Neural cell (in vitro differentiated cells): ENCODE measurements around the gene SPP1. TPM values are rescaled to one million over a fixed set of nuclear protein-coding genes. Genes with fewer than 3 reads are reported as not detected.

Experiments
- H2AFZ ChIP-seq: fragments of 200-600, 300-800 bp; sonication (generic), shearing (Covaris generic); 2 replicates; pipeline ENCODE4 v1.6.0; 2014; ENCODE audit warnings: low read depth, mild to moderate bottlenecking, antibody characterized with exemption, low read length, moderate library complexity
- H3F3A ChIP-seq: fragments of 200-600 bp; shearing (Covaris generic); 2 replicates; pipeline ENCODE4 v1.6.1; 2016; ENCODE audit warnings: mild to moderate bottlenecking, moderate library complexity, mixed read lengths, antibody characterized with exemption, low read length; ENCODE audit not compliant: insufficient read depth, poor library complexity, severe bottlenecking
- H3K27ac ChIP-seq: fragments of 200-600, 300-800 bp; sonication (generic), shearing (Covaris generic); 2 replicates; pipeline ENCODE4 v1.5.1; 2014; ENCODE audit warnings: mild to moderate bottlenecking, low read length, moderate library complexity
- H3K27me3 ChIP-seq: fragments of 300-800, 200-600 bp; sonication (generic), shearing (Covaris generic); 2 replicates; pipeline ENCODE4 v1.6.0; 2014; ENCODE audit warnings: mild to moderate bottlenecking, low read depth, low read length, moderate library complexity; ENCODE audit not compliant: insufficient read depth
- H3K36me3 ChIP-seq: fragments of 300-800, 200-600 bp; sonication (generic), shearing (Covaris generic); 2 replicates; pipeline ENCODE4 v1.5.1; 2014; ENCODE audit warnings: mild to moderate bottlenecking, antibody characterized with exemption, low read length, moderate library complexity; ENCODE audit not compliant: insufficient read depth
- H3K4me2 ChIP-seq: fragments of 300-800, 200-600 bp; sonication (generic), shearing (Covaris generic); 2 replicates; pipeline ENCODE4 v1.6.0; 2014; ENCODE audit warnings: mild to moderate bottlenecking, low read length
- H3K4me3 ChIP-seq: fragments of 300-800, 200-600 bp; sonication (generic), shearing (Covaris generic); 2 replicates; pipeline ENCODE4 v1.5.1; 2014; ENCODE audit warnings: mild to moderate bottlenecking, low read length, moderate library complexity
- H3K79me2 ChIP-seq: fragments of 200-600 bp; shearing (Covaris generic); replicated peaks from 2 replicates; pipeline ENCODE4 v1.6.0; 2014; ENCODE audit warnings: mild to moderate bottlenecking, low read length, moderate library complexity; ENCODE audit not compliant: insufficient read depth
- H3K9ac ChIP-seq: fragments of 300-800, 200-600 bp; sonication (generic), shearing (Covaris generic); 2 replicates; pipeline ENCODE4 v1.6.1; 2016; ENCODE audit warnings: mild to moderate bottlenecking, low read length, mixed read lengths
- H3K9me2 ChIP-seq: fragments of 200-600 bp; shearing (Covaris generic); 2 replicates; pipeline ENCODE4 v1.6.1; 2016; ENCODE audit warnings: mild to moderate bottlenecking, low read length, mixed read lengths; ENCODE audit not compliant: insufficient read depth
- H3K9me3 ChIP-seq: fragments of 200-600, 300-800 bp; sonication (generic), shearing (Covaris generic); 2 replicates; pipeline ENCODE4 v1.6.1; 2016; ENCODE audit warnings: mild to moderate bottlenecking, mixed run types, low read length, moderate library complexity, mixed read lengths
- H4K20me1 ChIP-seq: fragments of 200-600 bp; shearing (Covaris generic); 2 replicates; pipeline ENCODE4 v1.6.1; 2016; ENCODE audit warnings: mild to moderate bottlenecking, mixed run types; ENCODE audit not compliant: insufficient read depth
- EP300 ChIP-seq: fragments of 450-650 bp; conservative IDR thresholded peaks from 2 replicates; pipeline ENCODE4 v1.6.1; 2014; ENCODE audit warnings: antibody characterized with exemption, mild to moderate bottlenecking, moderate library complexity; ENCODE audit not compliant: poor library complexity, severe bottlenecking
- EZH2 ChIP-seq: fragments of 200-600, 300-800 bp; shearing (Covaris generic), sonication (generic); IDR thresholded peaks from 2 replicates; pipeline ENCODE4 v1.6.1; 2014; ENCODE audit warnings: antibody characterized with exemption, low read length, borderline replicate concordance, mild to moderate bottlenecking; ENCODE audit not compliant: insufficient read depth, poor library complexity, severe bottlenecking
- MXI1 ChIP-seq: fragments of 450-650 bp; conservative IDR thresholded peaks from 2 replicates; pipeline ENCODE4 v1.6.1; 2014; ENCODE audit warnings: antibody characterized with exemption, mild to moderate bottlenecking; ENCODE audit not compliant: poor library complexity, severe bottlenecking
- POLR2AphosphoS5 ChIP-seq: IDR thresholded peaks from 2 replicates; pipeline ENCODE4 v1.6.1; 2012
- RAD21 ChIP-seq: fragments of 450-650 bp; conservative IDR thresholded peaks from 2 replicates; pipeline ENCODE4 v1.6.1; 2014; ENCODE audit warnings: antibody characterized with exemption, mild to moderate bottlenecking, moderate library complexity
- SMC3 ChIP-seq: fragments of 450-650 bp; conservative IDR thresholded peaks from 2 replicates; pipeline ENCODE4 v1.6.1; 2014; ENCODE audit warnings: antibody characterized with exemption, mild to moderate bottlenecking, moderate library complexity; ENCODE audit not compliant: poor library complexity
- TAF1 ChIP-seq: IDR thresholded peaks from 2 replicates; pipeline ENCODE4 v1.6.1; 2012; ENCODE audit warnings: low read depth
- polyA plus RNA-seq: library from polyadenylated mRNA; depleted of rRNA; stranded (reverse); fragments of >200 nt; gene quantifications from 2 replicates; pipeline ENCODE4 v1.2.3, GENCODE V29; 2014
- TF ChIP-seq, protein P1 (sequence below): IDR thresholded peaks from 2 replicates; pipeline ENCODE4 v1.6.1; 2012; ENCODE audit warnings: borderline replicate concordance
- TF ChIP-seq, protein P2 (sequence below): fragments of 450-650 bp; IDR thresholded peaks from 2 replicates; pipeline ENCODE4 v1.5.1; 2014; ENCODE audit warnings: antibody characterized with exemption, mild to moderate bottlenecking, moderate library complexity; ENCODE audit not compliant: poor library complexity, severe bottlenecking

The SPP1 gene
- polyA plus RNA-seq, 1 donor from 2014 or later: 0.35 TPM

DNA sequence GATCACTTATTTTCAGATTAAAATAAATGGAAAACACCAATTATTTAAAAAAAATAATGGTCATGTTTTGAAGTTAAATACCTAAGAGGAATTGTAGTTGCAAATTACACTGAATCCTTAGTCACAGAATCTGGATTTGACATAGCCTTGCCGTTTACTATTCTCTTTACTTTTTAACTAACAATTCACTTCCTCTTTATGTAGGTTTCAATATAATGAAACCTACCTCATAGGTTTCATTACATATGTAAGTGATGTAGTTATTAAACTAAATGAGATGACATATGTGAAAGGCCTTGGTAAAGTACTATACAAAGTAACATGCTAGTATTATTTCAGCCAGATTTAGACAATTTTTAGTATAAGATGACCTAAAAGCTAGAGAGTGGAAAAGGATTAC lies 6.5 kb downstream of the SPP1 start:
- Histone ChIP-seq H2AFZ (no peak overlapping the region), H3K4me2 (no peak overlapping the region), H3K9me2 (no peaks in the 10 kb centered on the region), H3F3A (no peaks in the 10 kb centered on the region), H3K27me3 (no peaks in the 10 kb centered on the region), H3K9ac (no peak overlapping the region), H3K4me3 (no peak overlapping the region), H3K9me3 (no peaks in the 10 kb centered on the region), H3K27ac (no peak overlapping the region), H3K79me2 (no peaks in the 10 kb centered on the region), H3K36me3 (no peaks in the 10 kb centered on the region), H4K20me1 (no peaks in the 10 kb centered on the region)
- TF ChIP-seq SMC3: no peak
- no peak for TF ChIP-seq TAF1
- no peak for TF ChIP-seq RAD21
- no peak for TF ChIP-seq EZH2
- TF ChIP-seq POLR2AphosphoS5: no peak
- TF ChIP-seq MXI1: no peak
- TF ChIP-seq, protein P1, sequence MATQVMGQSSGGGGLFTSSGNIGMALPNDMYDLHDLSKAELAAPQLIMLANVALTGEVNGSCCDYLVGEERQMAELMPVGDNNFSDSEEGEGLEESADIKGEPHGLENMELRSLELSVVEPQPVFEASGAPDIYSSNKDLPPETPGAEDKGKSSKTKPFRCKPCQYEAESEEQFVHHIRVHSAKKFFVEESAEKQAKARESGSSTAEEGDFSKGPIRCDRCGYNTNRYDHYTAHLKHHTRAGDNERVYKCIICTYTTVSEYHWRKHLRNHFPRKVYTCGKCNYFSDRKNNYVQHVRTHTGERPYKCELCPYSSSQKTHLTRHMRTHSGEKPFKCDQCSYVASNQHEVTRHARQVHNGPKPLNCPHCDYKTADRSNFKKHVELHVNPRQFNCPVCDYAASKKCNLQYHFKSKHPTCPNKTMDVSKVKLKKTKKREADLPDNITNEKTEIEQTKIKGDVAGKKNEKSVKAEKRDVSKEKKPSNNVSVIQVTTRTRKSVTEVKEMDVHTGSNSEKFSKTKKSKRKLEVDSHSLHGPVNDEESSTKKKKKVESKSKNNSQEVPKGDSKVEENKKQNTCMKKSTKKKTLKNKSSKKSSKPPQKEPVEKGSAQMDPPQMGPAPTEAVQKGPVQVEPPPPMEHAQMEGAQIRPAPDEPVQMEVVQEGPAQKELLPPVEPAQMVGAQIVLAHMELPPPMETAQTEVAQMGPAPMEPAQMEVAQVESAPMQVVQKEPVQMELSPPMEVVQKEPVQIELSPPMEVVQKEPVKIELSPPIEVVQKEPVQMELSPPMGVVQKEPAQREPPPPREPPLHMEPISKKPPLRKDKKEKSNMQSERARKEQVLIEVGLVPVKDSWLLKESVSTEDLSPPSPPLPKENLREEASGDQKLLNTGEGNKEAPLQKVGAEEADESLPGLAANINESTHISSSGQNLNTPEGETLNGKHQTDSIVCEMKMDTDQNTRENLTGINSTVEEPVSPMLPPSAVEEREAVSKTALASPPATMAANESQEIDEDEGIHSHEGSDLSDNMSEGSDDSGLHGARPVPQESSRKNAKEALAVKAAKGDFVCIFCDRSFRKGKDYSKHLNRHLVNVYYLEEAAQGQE: no peak
- TF ChIP-seq, protein P2, sequence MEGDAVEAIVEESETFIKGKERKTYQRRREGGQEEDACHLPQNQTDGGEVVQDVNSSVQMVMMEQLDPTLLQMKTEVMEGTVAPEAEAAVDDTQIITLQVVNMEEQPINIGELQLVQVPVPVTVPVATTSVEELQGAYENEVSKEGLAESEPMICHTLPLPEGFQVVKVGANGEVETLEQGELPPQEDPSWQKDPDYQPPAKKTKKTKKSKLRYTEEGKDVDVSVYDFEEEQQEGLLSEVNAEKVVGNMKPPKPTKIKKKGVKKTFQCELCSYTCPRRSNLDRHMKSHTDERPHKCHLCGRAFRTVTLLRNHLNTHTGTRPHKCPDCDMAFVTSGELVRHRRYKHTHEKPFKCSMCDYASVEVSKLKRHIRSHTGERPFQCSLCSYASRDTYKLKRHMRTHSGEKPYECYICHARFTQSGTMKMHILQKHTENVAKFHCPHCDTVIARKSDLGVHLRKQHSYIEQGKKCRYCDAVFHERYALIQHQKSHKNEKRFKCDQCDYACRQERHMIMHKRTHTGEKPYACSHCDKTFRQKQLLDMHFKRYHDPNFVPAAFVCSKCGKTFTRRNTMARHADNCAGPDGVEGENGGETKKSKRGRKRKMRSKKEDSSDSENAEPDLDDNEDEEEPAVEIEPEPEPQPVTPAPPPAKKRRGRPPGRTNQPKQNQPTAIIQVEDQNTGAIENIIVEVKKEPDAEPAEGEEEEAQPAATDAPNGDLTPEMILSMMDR: no peak
- no peak for TF ChIP-seq EP300

DNA sequence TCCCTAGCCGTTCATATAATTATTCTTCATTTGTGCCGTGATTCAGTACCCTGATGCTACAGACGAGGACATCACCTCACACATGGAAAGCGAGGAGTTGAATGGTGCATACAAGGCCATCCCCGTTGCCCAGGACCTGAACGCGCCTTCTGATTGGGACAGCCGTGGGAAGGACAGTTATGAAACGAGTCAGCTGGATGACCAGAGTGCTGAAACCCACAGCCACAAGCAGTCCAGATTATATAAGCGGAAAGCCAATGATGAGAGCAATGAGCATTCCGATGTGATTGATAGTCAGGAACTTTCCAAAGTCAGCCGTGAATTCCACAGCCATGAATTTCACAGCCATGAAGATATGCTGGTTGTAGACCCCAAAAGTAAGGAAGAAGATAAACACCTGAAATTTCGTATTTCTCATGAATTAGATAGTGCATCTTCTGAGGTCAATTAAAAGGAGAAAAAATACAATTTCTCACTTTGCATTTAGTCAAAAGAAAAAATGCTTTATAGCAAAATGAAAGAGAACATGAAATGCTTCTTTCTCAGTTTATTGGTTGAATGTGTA lies 7.0 kb downstream of the SPP1 start:
- H3K79me2 ChIP-seq: no peaks in the 10 kb centered on the region
- H3F3A ChIP-seq: no peaks in the 10 kb centered on the region
- H3K4me2 ChIP-seq: no peak overlapping the region
- H3K27ac ChIP-seq: no peak overlapping the region
- no peaks in the 10 kb centered on the region for H3K9me2 ChIP-seq
- no peak overlapping the region for H3K9ac ChIP-seq
- H3K9me3 ChIP-seq: no peaks in the 10 kb centered on the region
- H2AFZ ChIP-seq: no peak overlapping the region
- H3K27me3 ChIP-seq: no peaks in the 10 kb centered on the region
- TF ChIP-seq POLR2AphosphoS5: no peak
- TF ChIP-seq EZH2: no peak
- TF ChIP-seq, protein P1: no peak
- no peak for TF ChIP-seq SMC3
- no peak for TF ChIP-seq EP300
- TF ChIP-seq MXI1: no peak
- TF ChIP-seq TAF1: no peak
- TF ChIP-seq RAD21: no peak
- TF ChIP-seq, protein P2: no peak
- no peaks in the 10 kb centered on the region for H4K20me1 ChIP-seq
- no peak overlapping the region for H3K4me3 ChIP-seq
- H3K36me3 ChIP-seq: no peaks in the 10 kb centered on the region
